MV-4-11 (cell line): Measurements from ENCODE around the gene CNIH4.
"Not testable (repeated sequence)": the region's sequence is repeated elsewhere in the genome, so short reads cannot be mapped to it uniquely, and the experiment has no call there.

Experiments
- DNase-seq: peaks from one replicate; lab custom pipeline; 2025; lab: John Stamatoyannopoulos, UW

Gene CNIH4

DNA sequence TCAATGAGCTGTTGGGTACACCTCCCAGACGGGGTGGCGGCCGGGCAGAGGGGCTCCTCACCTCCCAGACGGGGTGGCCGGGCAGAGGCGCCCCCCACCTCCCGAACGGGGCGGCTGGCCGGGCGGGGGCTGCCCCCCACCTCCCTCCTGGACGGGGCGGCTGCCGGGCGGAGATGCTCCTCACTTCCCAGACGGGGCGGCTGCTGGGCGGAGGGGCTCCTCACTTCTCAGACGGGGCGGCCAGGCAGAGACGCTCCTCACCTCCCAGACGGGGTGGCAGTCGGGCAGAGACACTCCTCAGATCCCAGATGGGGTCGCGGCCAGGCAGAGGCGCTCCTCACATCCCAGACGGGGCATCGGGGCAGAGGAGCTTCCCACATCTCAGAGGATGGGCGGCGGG lies 7.0 kb upstream of the CNIH4 start:
- not testable (repeated sequence) for DNase-seq

DNA sequence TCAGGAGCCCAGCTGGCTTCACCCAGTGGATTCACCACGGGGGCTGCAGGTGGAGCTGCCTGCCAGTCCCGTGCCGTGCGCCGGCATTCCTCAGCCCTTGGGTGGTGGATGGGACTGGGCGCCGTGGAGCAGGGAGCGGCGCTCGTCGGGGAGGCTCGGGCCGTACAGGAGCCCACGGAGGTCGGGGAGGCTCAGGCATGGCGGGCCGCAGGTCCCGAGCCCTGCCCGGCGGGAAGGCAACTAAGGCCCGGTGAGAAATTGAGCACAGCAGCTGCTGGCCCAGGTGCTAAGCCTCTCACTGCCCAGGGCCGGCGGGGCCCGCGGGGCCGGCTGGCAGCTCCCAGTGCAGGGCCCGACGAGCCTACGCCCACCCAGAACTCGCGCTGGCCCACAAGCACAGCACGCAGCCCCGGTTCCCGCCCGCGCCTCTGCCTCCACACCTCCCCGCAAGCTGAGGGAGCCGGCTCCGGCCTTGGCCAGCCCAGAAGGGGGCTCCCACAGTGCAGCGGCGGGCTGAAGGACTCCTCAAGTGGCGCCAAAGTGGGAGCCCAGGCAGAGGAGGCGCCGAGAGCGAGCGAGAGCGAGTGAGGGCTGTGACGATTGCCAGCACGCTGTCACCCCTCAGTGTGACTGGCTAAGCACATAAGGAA lies 4.1 kb upstream of the CNIH4 start:
- not testable (repeated sequence) for DNase-seq

DNA sequence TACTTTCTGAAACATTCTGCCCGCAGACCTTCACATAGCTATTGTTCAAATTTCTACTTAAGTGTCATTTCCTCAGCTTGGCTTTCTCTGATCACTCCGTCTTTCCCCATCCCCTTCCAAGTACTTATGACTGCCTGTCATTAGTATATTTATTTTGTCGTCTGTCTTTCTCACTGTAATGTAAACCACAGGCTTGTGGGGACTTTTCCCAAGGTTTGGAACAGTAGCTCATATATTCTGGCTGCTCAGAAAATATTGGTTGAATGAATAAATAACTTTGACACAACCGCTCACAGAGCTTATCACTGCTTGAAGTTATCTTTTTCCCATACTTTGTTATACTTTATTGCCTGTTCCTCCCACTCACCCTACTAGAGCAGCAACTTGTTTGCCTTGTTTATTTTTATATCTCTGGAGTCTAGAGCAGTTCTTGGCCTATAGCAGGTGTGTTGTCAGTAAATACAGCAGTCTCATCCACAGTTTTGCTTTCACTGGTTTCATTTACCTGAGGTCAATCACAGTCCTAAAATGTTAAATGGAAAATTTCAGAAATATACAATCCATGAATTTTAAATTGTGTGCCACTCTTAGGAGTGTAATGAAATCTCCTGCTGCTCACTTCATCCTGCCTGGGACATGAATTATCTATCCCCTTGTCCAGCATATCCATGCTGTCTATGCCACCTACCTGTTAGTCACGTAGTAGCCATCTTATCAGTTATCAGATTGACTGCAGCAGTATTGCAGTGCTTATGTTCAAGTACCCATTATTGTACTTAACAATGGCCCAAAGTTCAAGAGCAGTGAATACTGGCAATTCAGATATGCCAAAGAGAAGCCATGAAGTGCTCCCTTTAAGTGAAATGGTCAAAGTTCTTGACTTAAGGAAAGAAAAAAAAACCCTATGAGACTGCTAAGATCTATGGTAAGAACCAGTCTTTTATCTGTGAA lies 2.4 kb upstream of the CNIH4 start:
- no peak for DNase-seq

DNA sequence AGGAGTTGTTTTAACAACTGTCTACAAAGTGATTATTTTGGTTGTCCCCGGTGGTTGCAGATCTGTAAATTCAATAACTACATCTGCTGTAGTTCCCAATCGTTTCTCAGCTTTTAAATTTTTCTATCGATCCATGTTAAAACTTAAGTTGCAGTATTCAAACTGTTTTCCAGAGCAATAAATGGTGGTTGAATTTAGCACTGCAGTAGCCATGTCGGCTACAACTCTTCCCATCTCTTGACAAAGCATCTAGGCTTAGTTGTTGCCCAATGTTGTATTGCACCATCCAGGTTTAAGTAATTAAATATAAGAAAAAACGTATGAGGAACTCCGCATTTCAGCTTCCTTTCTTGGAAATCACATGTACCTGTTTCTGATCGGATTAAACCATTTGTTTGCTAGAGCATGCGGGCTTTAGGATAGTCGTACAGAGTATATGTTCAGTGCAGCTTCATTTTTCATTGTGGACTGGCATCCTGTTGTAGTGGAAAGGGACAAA lies 996 bp downstream of the CNIH4 start:
- peak; percentile 85 for DNase-seq

DNA sequence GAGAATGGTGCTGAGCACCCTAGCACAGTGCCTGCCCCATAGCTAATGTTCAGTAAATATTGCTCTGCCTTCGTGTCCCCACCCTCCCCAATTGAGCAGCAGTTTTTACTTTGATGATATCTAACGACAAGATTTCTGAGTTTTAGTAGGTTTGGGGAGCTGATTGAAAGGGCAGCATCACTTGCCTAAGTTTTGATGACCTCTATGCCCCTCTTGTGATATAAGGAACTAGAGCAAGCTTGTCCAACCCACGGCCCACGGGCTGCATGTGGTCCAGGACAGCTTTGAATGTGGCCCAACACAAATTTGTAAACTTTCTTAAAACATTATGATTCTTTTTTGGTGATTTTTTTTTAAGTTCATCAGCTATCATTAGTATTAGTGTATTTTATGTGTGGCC lies 1.6 kb downstream of the CNIH4 start:
- peak; percentile 26 for DNase-seq

DNA sequence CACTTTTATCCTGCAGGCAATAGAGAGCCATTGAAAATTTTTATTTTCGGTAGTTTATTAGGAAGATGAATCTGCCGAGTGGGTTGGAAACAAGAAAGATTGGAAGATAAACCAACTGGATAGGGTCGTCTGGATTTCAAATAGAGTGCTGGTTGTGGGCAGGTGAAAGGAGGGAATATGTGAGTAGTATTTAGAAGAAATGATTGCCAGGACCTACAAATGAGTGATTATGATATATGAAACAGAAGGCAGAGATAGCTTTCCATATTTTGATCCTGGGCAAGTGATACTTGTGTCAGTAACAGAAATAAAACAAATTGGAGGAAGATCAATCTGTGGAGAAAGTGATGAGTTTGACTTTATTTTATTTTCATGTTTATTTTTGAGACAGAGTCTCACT lies 2.5 kb downstream of the CNIH4 start:
- DNase-seq, result no peak

DNA sequence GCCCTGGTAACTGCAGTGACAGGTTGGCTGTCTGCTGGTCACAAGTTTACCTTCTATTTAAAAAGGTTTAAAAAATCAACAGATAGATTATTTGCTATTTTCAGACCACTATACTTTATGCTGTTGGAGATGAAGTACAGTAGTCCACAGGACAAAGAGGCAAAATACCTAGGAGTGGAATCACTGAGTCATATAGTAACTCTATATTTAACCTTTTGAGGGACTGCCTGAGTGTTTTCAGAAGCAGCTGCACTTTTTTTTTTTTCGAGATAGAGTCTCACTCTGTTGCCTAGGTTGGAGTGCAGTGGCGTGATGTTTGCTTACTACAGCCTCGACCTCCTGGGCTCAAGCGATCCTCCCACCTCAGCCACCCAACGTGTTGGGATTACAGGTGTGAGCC lies 11.7 kb downstream of the CNIH4 start:
- DNase-seq, result no peak

DNA sequence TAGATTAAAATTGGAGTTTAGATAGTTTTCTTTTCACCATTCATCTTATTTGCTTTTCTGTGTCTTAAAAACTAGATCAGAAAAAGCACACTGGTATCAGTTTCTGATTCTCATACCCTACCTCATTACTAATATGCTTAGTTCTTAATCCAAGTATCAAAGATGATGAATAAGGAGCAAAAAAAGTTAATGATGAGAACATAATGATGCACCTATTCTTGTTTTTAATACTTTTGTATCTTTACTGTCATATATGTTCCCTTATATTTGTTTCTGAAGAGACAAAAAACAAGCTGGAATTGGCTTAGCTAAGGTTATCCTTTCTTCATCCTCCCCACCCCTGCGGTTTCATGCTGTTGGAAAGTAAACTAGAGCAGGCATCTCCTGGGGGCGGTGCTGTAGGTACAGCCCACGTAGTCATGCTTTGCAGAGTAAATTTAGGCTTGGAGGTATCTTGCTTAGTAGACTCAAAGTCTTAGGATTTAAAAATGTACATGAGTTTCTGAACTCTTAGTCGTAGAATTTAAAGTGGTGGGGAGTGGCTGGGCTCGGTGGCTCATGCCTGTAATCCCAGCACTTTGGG lies 16.4 kb downstream of the CNIH4 start:
- no peak for DNase-seq

DNA sequence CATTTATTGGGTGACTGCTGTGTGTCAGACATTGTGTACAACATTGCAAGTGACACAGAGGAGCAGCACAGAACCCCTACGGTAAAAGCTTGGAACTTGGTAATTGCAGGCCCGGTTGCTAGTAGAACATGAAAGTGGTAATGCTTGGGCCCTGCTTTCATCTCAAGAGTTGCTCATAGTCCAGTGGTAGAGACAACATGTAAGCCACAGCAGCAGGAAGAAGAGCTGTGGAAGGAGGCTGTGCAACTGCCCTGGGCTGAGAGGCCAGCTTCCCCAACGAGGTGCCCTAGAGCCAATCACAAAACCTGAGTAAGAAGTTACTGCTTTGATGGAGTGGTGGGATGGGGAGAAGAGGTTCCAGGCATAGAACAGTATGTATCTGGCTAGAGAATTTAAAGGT lies 18.4 kb downstream of the CNIH4 start:
- DNase-seq, result no peak

DNA sequence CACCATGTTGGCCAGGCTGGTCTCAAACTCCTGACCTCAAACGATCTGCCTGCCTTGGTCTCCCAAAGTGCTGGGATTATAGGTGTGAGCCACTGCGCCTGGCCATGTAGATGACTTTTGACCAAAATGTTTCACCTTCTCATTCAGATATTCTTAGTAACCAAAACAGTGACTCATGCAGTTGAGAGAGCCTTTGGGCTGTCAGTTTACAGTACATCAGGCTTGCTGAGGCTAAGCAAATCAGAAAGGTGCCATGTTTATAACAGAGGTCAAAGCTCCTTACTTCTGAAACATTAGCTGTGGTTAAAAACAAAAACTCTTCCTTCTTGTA lies 21.0 kb downstream of the CNIH4 start:
- DNase-seq, result peak; percentile 46

DNA sequence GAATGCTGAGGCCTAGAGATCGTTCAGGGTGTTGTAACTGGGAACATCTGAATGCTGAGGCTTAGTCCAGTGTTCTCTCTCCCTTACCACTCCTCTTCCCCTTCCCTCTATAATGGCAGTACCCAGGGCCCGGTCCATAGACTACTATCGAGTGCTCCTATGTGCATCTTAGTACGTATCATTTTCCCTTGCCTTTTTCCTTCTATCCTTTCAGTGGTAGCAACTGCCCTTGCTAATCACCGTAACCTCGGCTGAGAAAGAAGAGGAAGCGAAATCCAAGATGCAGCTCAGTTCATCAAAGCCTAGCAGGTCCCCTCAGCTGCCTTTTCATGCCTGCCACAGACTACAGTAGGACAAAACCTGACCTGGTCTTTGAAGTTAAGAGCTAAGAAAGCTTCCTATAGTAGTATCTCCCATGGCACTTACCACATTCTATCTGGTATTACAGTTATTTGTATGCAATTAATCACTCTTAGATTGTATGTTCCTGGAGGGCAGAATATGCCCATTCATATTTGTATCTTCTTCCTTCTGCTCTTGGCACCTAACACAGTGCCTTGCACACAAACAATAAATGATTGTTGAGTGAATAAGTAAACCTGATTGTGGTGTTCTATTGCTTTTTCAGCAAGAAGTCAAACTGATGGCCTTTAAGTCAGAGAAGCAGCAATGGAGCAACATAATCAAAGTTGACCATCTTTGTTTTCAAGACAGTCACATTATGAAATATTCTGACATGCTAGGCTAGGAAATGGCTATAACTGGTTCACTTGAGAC lies 22.4 kb downstream of the CNIH4 start:
- DNase-seq, result peak; percentile 91

DNA sequence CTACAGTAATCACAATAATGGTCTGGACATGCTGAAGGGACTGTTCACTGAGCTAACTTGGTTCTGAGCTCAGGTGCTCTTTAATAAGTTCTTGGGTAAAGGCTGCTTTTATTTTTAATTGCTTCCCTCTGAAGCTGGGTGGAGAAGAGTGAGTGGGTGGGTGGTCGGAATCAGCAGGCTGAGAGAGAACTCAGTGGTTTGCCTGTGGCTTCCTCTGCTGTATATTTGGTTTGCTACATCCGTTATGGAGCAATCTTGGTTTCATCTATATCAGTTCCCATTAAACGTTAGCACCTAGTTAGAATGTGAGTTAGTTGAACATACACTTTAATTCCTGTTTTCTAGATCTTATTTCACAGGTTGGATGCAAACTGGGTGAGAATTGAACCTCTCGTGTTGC lies 23.3 kb downstream of the CNIH4 start:
- peak; percentile 93 for DNase-seq

DNA sequence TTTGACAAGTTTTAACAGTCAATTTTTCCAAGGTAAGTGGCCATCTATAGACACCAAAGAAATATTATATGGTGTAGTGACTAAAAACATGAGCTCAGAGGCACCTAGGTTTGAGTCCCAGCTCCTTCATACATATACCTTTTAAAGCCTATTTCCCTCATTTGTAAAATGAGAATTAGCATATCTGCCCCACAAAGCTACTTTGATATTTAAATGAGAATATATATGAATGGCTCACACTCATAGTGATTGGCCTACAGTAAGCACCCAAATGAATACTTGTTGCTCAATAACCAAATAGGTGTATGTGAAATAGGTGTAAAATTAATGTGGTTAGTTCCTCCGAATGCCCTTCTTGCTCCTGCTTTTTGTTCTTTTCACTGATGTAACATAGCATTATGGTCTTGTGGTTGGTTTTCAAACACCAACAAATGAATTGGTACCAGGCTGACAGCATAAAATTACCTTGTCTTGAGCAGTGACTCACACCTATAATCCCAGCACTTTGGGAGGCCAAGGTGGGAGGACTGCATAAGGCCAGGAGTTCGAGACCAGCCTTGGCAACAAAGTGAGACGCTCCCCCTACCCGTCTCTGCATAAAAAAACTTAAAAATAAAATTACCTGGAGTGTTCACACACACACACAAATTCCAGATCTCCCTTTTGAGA lies 25.3 kb downstream of the CNIH4 start:
- DNase-seq, result no peak

DNA sequence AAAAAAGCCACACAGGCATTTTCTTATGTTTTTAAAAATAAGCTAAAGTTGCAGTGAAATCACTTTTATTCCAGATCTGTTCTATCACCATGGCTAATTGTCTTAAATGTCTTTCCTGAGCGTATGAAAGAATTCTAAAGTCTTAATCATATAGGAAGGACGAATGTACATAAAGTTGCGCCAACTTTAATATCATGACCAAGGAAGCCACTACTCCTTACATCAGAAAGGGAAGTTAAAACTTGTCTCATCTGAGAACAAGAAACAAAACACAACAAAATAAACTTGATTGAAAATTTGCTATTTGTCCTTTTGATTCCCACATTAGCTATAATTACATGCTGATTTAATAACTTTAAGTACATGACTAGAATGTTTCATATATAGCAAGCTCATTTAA lies 26.5 kb downstream of the CNIH4 start:
- peak; percentile 13 for DNase-seq

DNA sequence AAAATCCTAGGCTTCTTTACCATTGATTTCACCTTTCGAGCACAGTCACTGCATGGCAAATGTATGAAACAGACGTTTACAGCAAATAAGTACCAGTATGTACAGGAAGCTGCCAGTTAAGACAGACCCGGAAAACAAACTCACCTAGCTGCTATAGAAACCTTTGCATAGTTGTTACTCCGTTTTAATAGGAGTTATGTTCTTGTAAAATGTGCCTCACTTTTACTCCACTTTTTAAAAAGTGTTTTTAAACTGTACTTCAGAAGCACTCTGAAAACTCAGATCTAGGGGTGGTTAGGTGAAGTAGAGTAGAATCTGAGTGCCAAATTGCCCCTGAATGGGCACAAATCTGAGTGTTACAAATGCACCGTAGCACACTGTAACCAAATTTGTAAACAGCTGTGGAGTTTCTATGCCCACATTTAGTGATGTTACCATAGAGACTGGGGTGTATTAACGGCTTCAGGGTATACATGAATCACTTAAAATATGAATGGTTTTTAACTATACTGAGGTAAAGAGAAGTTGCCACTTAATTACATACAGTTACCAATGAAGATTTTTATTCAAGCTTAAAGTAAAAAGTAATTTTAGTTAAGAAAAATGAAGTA lies 30.7 kb downstream of the CNIH4 start:
- DNase-seq, result no peak

DNA sequence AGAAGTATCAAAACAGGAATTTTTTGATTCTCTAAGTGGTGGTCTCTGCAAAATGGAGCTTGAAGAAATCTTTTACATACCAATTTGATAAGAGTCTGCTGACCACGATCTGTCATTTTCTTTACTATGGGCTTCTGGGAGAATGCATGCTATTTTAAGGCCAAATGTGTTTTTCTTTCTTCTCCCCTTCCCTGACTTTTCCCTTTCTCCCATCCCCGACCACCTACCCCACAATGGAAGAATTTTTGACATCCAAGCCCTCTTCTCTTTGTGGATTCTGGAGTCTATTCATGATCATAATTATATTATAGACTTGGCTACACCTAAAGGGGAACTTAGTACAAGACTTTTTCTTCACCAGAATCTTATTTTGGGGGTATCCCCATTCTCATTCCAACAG lies 31.3 kb downstream of the CNIH4 start:
- DNase-seq, result no peak

DNA sequence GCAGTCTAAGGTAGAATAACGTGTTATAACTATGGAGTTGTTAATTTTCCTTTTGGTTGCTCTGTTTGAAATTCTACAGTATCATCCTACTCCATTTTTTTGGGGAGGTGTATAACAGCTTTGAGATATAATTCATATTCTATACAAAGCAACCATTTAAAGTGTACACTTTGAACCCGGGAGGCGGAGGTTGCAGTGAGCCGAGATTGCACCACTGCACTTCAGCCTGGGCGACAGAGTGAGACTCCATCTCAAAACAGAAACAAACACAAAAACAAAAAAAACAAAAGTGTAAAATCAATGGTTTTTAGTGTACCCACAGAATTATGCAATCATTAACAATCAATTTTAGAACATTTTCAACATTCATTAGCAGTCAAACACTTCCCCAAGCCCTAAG lies 33.8 kb downstream of the CNIH4 start:
- no peak for DNase-seq

DNA sequence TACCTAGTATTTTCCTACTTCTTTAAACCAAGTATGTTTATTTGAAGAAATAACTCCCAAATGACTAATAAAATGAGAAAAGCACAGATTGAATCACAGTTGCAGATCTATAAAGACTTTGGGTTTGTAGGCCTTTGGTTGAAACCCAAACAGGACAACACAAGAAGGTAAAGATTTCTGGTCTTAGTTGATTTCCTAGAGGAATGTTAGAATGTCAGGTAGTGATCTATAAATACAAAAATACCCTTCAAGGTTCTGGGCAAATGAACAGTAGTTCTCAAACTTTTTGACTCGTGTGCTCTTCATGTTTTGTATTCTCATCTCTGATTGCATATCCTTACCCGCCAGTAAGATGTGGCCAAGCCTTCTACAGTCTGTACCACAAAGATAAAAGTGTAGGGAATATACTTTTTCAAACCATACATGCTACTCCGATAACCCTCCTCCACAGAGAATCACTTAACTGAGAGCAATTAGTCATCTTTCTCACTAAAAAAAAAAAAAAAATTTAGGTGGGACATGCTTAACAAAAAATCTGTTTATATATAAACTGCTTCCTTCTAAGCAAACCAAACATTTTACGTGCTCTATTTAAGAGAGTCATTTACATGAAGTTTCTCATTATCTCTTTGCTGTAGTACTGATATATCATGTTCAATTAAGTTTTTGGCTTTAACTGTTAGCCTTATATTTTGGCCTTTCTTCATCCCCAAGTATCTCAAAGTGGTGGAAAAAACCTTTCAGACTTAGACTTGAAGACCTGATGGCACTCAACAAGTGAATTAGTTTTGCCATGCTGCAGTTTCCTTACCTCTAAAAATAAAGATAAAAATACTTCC lies 36.0 kb downstream of the CNIH4 start:
- DNase-seq, result no peak

DNA sequence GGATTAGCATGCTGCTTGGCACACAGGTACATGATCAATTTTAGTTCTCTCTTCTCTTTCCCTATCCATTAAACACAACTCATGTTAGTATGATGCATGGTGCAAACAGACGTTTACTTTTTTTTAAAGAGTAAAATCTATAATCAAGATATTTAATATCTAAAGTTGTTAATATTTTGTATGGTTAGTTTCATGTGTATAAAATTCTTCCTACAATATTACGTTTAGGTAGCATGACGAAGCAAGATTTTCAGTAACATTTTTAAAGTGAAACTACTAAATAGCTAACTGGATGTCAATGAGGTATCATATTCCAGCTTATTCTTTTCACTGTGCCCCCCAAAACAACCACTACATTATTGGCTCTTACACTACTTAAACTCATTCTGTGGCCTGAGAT lies 36.6 kb downstream of the CNIH4 start:
- DNase-seq, result no peak

DNA sequence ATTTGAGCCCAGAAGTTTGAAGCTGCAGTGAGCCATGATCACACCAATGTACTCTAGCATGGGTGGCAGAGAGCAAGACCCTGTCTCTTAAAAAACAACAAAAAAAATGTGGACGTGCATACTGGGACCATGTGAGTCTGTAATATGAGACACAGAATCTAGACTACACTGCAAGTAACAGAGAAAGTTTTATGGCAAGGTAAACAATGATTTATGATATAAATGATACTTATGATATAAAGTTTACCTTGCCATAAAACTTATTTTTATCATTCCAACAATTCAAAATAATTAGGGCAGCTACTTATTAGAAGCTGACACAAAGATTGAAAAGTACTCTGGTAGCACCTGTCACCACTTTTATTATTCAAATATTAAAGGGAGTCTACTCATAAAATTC lies 43.2 kb downstream of the CNIH4 start:
- no peak for DNase-seq
